WERI-Rb-1 (cell line): ENCODE data around the gene ACP2.

ENCODE experiments used
- DNase-seq: peaks from one replicate; pipeline ENCODE4 v3.0.0-alpha.2; 2020
- H3K27ac ChIP-seq: fragments of 250-450 bp; sonication (Bioruptor Pico); 2 replicates; pipeline ENCODE4 v1.5.1; 2020; ENCODE audit warnings: mild to moderate bottlenecking, moderate library complexity
- H3K27me3 ChIP-seq: fragments of 250-450 bp; sonication (Bioruptor Pico); 2 replicates; pipeline ENCODE4 v1.5.1; 2021; ENCODE audit warnings: mild to moderate bottlenecking, low read depth, moderate library complexity; ENCODE audit not compliant: insufficient read depth, severe bottlenecking
- H3K36me3 ChIP-seq: fragments of 250-450 bp; sonication (Bioruptor Pico); 2 replicates; pipeline ENCODE4 v1.5.1; 2020; ENCODE audit warnings: mild to moderate bottlenecking, moderate library complexity
- H3K4me3 ChIP-seq: 2 replicates; pipeline ENCODE4 v1.5.1; 2011; ENCODE audit warnings: low read depth, mild to moderate bottlenecking, control low read depth, low read length
- H3K9me3 ChIP-seq: fragments of 250-450 bp; sonication (Bioruptor Pico); 2 replicates; pipeline ENCODE4 v1.5.1; 2021; ENCODE audit warnings: mild to moderate bottlenecking, moderate library complexity; ENCODE audit not compliant: severe bottlenecking
- CTCF ChIP-seq: IDR thresholded peaks from 2 replicates; pipeline ENCODE4 v1.5.1; 2011; ENCODE audit warnings: low read depth, mild to moderate bottlenecking, control low read depth, inconsistent platforms, low read length

Gene ACP2

GRCh38 chr11:47285969-47286770 lies 37.6 kb upstream of the ACP2 start:
- Histone ChIP-seq H3K9me3 (no peaks in the 10 kb centered on the region), H3K27ac (peak overlapping the region; percentile 77), H3K36me3 (peaks cover 95% of the 10 kb centered on the region), H3K4me3 (no peak overlapping the region), H3K27me3 (no peaks in the 10 kb centered on the region)
- DNase-seq = peak; percentile 51
- no peak for TF ChIP-seq CTCF

- no peak for TF ChIP-seq CTCF
- Histone ChIP-seq H3K27ac (no peak overlapping the region), H3K4me3 (no peak overlapping the region), H3K36me3 (peaks cover 95% of the 10 kb centered on the region), H3K9me3 (no peaks in the 10 kb centered on the region), H3K27me3 (no peaks in the 10 kb centered on the region)
- DNase-seq = no peak
Observed at GRCh38 chr11:47284151-47284550, 35.5 kb upstream of the ACP2 start.

- no peak overlapping the region for H3K4me3 ChIP-seq
- DNase-seq = no peak
- H3K9me3 ChIP-seq = no peaks in the 10 kb centered on the region
- no peak overlapping the region for H3K27ac ChIP-seq
- TF ChIP-seq CTCF = no peak
- H3K36me3 ChIP-seq = peaks cover 98% of the 10 kb centered on the region
- no peaks in the 10 kb centered on the region for H3K27me3 ChIP-seq
Observed at GRCh38 chr11:47282462-47282861, 33.8 kb upstream of the ACP2 start.

GRCh38 chr11:47280860-47281259 lies 32.2 kb upstream of the ACP2 start:
- TF ChIP-seq CTCF = no peak

GRCh38 chr11:47280099-47280498 lies 31.5 kb upstream of the ACP2 start:
- H3K27ac ChIP-seq = no peak overlapping the region
- H3K27me3 ChIP-seq = no peaks in the 10 kb centered on the region
- DNase-seq = no peak
- no peak overlapping the region for H3K4me3 ChIP-seq
- no peak for TF ChIP-seq CTCF
- H3K36me3 ChIP-seq = peaks cover 98% of the 10 kb centered on the region
- no peaks in the 10 kb centered on the region for H3K9me3 ChIP-seq

More at GRCh38 chr11:47280860-47281259, 32.2 kb upstream of the ACP2 start:
- Histone ChIP-seq H3K4me3 (no peak overlapping the region), H3K36me3 (peaks cover 98% of the 10 kb centered on the region), H3K27ac (no peak overlapping the region), H3K9me3 (no peaks in the 10 kb centered on the region), H3K27me3 (no peaks in the 10 kb centered on the region)
- no peak for DNase-seq

GRCh38 chr11:47278769-47279168 lies 30.2 kb upstream of the ACP2 start:
- peaks cover 98% of the 10 kb centered on the region for H3K36me3 ChIP-seq
- no peaks in the 10 kb centered on the region for H3K9me3 ChIP-seq
- H3K27ac ChIP-seq = no peak overlapping the region
- H3K4me3 ChIP-seq = no peak overlapping the region
- TF ChIP-seq CTCF = no peak
- H3K27me3 ChIP-seq = no peaks in the 10 kb centered on the region
- no peak for DNase-seq
